VCaP (cell line): ENCODE results near the gene ROR1.

ENCODE experiments used
- H3K27ac ChIP-seq: fragments of 450-650 bp; 2 replicates; pipeline ENCODE4 v1.5.1; 2017
- TF ChIP-seq, protein P1 (sequence below): fragments of 450-650 bp; conservative IDR thresholded peaks from 2 replicates; pipeline ENCODE4 v1.5.1; 2017; ENCODE audit warnings: mild to moderate bottlenecking, moderate library complexity

The ROR1 gene

DNA sequence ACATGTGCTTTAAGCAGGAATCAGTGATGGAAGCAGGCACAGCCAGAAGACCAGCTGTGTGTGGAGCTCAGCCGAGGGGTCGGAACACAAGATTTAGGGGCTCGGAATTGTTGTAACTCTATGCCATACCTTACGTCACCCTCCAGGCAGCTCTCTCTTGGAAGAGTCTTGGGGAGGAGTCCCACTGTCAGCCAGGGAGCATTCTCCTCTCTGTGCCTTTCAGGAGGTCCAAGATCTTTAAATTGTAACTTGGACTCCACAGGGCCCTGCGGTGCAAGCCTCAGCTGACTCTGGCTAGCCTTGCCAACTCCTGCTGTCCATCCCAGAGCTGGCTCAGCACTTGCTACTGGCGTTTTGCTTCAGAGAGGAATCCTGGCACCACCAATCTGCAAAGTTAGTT is 26.4 kb upstream of the ROR1 start:
- no peak overlapping the region for H3K27ac ChIP-seq
- TF ChIP-seq, protein P1, sequence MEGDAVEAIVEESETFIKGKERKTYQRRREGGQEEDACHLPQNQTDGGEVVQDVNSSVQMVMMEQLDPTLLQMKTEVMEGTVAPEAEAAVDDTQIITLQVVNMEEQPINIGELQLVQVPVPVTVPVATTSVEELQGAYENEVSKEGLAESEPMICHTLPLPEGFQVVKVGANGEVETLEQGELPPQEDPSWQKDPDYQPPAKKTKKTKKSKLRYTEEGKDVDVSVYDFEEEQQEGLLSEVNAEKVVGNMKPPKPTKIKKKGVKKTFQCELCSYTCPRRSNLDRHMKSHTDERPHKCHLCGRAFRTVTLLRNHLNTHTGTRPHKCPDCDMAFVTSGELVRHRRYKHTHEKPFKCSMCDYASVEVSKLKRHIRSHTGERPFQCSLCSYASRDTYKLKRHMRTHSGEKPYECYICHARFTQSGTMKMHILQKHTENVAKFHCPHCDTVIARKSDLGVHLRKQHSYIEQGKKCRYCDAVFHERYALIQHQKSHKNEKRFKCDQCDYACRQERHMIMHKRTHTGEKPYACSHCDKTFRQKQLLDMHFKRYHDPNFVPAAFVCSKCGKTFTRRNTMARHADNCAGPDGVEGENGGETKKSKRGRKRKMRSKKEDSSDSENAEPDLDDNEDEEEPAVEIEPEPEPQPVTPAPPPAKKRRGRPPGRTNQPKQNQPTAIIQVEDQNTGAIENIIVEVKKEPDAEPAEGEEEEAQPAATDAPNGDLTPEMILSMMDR = no peak

DNA sequence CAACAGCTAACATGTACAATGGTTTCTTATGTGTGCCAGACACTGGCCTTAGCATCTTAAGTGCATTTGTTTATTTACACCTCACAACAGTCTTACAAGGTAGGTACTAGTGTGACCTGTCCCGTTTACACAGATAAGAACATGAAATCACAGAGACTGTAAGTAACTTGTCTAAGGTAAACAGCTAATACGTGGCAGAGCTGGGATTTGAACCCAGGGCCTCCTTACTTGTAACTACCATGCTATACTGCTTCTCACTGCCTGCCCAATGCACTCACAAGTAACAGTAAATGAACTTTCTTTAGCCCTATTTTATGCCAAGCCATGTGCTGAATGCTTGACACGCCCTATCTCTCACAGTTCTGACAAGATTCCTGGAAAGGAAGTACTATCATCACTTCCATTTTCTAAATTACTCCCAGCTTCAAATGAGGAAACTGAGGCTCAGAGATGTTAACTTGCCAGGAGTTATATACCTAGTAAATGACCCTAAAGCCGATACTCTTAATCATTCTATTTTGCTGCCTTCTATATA is 25.7 kb upstream of the ROR1 start:
- TF ChIP-seq, protein P1 = no peak
- H3K27ac ChIP-seq = no peak overlapping the region

DNA sequence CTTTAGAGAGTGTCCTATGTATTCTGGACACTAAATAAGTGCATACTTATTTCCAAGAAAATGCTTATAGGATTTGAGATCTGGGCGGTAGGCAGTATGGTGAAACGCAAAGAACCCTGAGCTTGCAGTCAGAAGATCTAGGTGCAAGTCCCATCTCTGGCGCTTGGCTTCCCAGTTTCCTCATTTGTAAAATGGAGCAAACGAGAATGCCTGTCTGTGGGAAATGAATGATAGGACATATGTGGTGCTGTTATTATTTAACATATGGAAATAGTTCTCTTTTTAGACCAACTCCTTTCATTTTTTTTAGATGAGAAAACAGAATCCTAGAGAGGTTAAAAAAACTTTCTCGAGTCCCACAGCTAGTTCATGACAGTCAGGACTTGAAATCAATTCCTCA is 25.2 kb upstream of the ROR1 start:
- H3K27ac ChIP-seq = no peak overlapping the region
- TF ChIP-seq, protein P1 = no peak

DNA sequence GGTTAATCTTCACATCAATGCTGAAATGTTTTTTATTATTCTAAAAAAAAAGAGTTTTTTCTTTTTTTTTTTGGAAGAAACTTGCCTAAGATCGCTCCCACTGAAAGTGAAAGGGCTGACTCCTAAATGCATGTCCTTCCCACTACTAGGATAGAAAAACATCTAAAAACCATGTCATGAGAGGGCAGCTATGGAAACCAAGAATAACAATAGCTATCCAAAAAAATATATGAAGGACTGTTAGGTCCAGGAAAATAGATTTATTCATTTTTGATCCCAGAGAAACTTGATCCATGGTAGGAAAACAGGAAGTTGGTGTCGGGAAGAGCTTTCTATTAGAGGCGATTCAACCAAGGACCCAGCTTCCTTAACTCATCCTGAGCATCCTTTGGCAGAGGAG is 23.1 kb upstream of the ROR1 start:
- TF ChIP-seq, protein P1 = no peak
- H3K27ac ChIP-seq = no peak overlapping the region

DNA sequence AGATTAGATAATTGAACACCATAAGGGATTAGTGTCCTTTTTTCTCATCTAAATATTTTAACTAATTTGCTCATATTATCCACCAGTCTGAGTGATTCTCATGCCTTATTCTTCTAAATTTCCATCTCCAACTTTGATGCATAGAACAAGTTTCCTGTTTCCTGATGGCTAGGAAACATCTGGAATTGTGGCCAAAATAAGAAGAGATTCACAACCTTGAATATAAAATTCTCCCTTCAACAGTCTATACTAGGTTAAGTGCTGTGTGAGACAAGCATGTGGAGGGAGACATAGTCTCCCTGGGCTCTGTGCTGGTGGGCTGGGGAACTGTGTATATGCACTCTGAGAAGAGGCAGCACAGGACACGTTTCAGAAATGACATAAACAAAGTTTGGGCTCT is 21.6 kb upstream of the ROR1 start:
- TF ChIP-seq, protein P1 = no peak
- H3K27ac ChIP-seq = no peak overlapping the region

DNA sequence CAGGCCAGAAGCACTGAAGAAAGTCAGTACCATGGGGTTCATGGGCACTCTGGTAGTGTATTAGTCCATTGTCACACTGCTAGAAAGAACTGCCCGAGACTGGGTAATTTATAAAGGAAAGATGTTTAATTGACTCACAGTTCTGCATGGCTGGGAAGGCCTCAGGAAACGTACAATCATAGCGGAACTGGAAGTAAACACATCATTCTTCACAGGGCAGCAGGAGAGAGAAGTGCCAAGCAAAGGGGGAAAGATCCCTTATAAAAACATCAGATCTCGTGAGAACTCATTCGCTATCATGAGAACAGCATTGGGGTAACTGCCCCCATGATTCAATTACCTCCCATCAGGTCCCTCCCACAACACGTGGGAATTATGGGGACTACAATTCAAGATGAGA is 20.2 kb upstream of the ROR1 start:
- TF ChIP-seq, protein P1 = no peak
- no peak overlapping the region for H3K27ac ChIP-seq

DNA sequence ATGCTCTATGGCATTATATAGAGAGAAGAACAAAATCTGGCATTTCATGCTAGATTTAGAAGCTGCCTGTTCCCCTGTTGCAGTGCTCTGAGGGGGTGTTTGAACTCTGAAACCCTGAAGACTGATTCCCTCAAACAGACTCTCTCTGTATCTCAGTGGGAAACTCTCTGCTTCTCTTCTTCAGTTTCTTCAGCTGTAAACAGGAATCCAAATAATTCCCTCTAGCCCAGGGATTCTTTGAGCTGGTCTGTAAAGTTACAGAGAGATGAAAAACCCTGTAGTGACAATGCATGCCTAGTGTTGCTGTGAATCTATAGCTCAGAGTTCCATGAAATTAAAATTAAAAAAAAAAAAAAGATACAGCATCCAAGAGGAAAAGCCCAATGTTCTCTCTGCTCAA is 17.0 kb upstream of the ROR1 start:
- TF ChIP-seq, protein P1 = no peak
- no peak overlapping the region for H3K27ac ChIP-seq
